ENCODE data around the gene CCDC194. TPM values are rescaled to one million over a fixed set of nuclear protein-coding genes. Genes with fewer than 3 reads are reported as not detected.

The CCDC194 gene
- total and polyA plus RNA-seq, 12 donors: 0.49 to 5.6 (median 2.2) TPM; not detected in 2

DNA sequence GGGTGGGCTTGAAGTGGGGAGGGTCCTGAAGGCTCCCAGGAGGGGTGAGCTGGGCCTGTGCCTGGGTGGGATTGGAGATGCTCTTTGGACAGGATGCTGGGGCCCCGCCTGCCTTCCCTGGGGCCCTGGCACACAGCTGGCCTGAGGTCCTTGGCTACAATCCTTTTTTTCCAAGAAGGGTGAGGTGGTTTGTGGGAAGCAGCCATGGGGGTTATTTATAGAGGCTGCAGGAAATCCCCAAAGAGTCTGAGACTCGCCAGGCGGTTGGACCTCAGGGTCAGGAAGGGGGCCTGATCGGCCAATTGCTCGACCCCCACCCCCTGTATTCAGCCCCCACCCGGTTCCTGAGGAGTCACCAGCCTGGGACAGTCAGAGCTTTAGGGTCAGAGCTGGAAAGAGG lies 46.6 kb downstream of the CCDC194 start:
- DNase-seq: peak in 3 of 7 donors; percentile 40 to 75 (median 57)
- Histone ChIP-seq H3K4me1 (replicated peaks in 1 of 2) (peaks cover 0 to 26% of the 10 kb centered on the region in 2 donors), H3K4me3 (no peak overlapping the region), H3K36me3 (replicated peaks in 1 of 2) (no peaks in the 10 kb centered on the region), H3K9me3 (replicated peaks in 1 of 3) (no peaks in the 10 kb centered on the region), H3K27ac (peak overlapping the region in 2 of 5 donors; percentile 57 to 58), H3K27me3 (no peaks in the 10 kb centered on the region)
- intact Hi-C loops (cut with DNase I): loop anchor here in 1 of 2 donors (5.0 kb wide), 1 partner anchor 40 kb away; no protein-coding TSS in a partner anchor
- 10 to 18% (median 14%) methylated on average over 6 of the region's 6 CpGs for WGBS, 4 donors
- no peak for TF ChIP-seq POLR2A (IDR thresholded peaks at IDR 0.05)
- TF ChIP-seq, protein P1, sequence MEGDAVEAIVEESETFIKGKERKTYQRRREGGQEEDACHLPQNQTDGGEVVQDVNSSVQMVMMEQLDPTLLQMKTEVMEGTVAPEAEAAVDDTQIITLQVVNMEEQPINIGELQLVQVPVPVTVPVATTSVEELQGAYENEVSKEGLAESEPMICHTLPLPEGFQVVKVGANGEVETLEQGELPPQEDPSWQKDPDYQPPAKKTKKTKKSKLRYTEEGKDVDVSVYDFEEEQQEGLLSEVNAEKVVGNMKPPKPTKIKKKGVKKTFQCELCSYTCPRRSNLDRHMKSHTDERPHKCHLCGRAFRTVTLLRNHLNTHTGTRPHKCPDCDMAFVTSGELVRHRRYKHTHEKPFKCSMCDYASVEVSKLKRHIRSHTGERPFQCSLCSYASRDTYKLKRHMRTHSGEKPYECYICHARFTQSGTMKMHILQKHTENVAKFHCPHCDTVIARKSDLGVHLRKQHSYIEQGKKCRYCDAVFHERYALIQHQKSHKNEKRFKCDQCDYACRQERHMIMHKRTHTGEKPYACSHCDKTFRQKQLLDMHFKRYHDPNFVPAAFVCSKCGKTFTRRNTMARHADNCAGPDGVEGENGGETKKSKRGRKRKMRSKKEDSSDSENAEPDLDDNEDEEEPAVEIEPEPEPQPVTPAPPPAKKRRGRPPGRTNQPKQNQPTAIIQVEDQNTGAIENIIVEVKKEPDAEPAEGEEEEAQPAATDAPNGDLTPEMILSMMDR (IDR thresholded peaks at IDR 0.05): no peak

DNA sequence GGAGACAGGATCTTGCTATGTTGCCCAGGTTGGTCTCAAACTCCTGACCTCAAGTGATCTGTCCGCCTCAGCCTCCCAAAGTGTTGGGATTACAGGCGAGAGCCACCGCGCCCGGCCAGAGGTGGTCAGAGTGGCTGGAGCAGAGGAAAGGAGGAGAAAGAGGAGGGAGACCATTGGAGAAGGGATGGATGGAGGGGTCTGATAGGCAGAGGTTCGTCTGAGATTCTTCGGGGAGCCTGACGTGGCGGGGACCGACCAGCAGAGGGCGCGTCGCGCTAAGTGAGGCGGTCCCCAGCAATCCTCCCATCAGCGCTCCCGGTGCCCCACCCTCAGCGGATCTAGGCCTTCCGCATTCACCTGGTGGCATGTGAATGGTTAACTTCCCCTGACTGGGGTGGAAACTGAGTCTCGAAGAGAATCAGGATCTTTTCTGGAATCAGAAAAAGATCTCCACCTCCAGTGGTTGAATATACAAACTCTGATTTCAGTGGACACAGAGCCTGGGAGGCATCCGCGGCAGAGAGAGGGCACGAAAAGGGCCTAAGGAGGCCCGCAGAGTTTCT lies 47.8 kb downstream of the CCDC194 start:
- no peaks in the 10 kb centered on the region for H3K9me3 ChIP-seq (replicated peaks in 1 of 3)
- no peaks in the 10 kb centered on the region for H3K27me3 ChIP-seq
- intact Hi-C loops (cut with DNase I): loop anchor here in 1 of 2 donors (5.0 kb wide), 1 partner anchor 41 kb away; no protein-coding TSS in a partner anchor
- H3K27ac ChIP-seq: no peak overlapping the region
- H3K4me1 ChIP-seq (replicated peaks in 1 of 2): peaks cover 2 to 26% of the 10 kb centered on the region in 2 donors
- H3K4me3 ChIP-seq: no peak overlapping the region
- no peak for TF ChIP-seq POLR2A (IDR thresholded peaks at IDR 0.05)
- TF ChIP-seq, protein P1 (IDR thresholded peaks at IDR 0.05): peak; percentile 90 to 96 (median 94)
- DNase-seq: peak in 6 of 7 donors; percentile 68 to 89 (median 76)
- H3K36me3 ChIP-seq (replicated peaks in 1 of 2): no peaks in the 10 kb centered on the region
- WGBS, 4 donors: 13 to 16% (median 13%) methylated on average over 16 to 24 of the region's 24 CpGs

DNA sequence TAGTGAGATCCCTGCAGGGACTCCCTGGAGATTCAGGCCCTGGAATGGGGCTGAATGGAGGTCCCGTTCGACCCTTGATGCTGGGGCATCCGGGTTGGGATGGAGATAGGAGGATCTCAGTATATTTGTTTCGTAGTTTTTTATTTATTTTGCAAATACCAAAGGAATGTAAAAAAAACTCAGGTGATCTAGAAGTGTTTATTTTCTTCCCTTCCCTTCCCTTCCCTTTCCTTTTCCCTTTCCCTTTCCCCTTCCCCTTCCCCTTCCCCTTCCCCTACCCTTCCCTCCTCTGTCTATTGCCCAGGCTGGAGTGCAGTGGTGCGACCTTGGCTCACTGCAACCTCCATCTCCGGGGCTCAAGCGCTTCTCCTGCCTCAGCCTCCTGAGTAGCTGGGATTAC lies 52.2 kb downstream of the CCDC194 start:
- 78 to 88% (median 84%) methylated on average over 7 of the region's 7 CpGs for WGBS, 4 donors
- no peaks in the 10 kb centered on the region for H3K36me3 ChIP-seq (replicated peaks in 1 of 2)
- no peak for DNase-seq

DNA sequence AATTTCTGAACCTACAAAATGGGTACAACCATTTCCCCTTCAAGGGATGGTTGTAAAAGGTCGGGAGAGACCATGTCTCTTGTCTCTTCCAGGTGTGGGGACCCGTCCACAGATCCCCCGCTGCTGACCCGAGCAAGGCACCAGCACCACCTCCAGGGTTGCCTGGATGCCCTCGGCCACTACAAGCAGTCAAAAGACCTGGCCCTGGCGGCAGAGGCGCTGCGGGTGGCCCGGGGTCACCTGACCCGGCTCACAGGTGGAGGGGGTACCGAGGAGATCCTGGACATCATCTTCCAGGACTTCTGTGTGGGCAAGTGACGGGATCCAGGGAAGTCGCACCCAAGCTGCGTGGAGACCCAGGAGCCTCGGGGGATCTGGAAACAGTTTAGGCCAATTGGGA lies 52.6 kb downstream of the CCDC194 start:
- no peaks in the 10 kb centered on the region for H3K36me3 ChIP-seq (replicated peaks in 1 of 2)
- TF ChIP-seq, protein P1 (IDR thresholded peaks at IDR 0.05): peak in 1 of 6 experiments; percentile 1
- TF ChIP-seq POLR2A (IDR thresholded peaks at IDR 0.05): no peak
- H3K4me1 ChIP-seq (replicated peaks in 1 of 2): peaks cover 9 to 19% of the 10 kb centered on the region in 2 donors
- no peaks in the 10 kb centered on the region for H3K9me3 ChIP-seq (replicated peaks in 1 of 3)
- H3K27ac ChIP-seq: peak overlapping the region; percentile 55 to 83 (median 77)
- no peak overlapping the region for H3K4me3 ChIP-seq
- intact Hi-C loops (cut with DNase I): no loop called here
- peak in 1 of 7 donors; percentile 28 for DNase-seq
- no peaks in the 10 kb centered on the region for H3K27me3 ChIP-seq
- WGBS, 4 donors: 84 to 96% (median 89%) methylated on average over 10 to 15 of the region's 15 CpGs

More for the DNA sequence above, 52.2 kb downstream of the CCDC194 start:
- intact Hi-C loops (cut with DNase I): loop anchor here in 1 of 2 donors (2.0 kb wide), 1 partner anchor 45 kb away; no protein-coding TSS in a partner anchor
- H3K9me3 ChIP-seq (replicated peaks in 1 of 3): no peaks in the 10 kb centered on the region
- no peaks in the 10 kb centered on the region for H3K27me3 ChIP-seq
- H3K27ac ChIP-seq: no peak overlapping the region
- peaks cover 11 to 19% of the 10 kb centered on the region in 2 donors for H3K4me1 ChIP-seq (replicated peaks in 1 of 2)
- H3K4me3 ChIP-seq: no peak overlapping the region
- TF ChIP-seq POLR2A (IDR thresholded peaks at IDR 0.05): no peak
- TF ChIP-seq, protein P1 (IDR thresholded peaks at IDR 0.05): no peak
